Epithelial cell of prostate (primary cell): ENCODE measurements around the gene POLD3.
"Not testable (repeated sequence)": the region's sequence is repeated elsewhere in the genome, so short reads cannot be mapped to it uniquely, and the experiment has no call there.

ENCODE experiments used
- DNase-seq: peaks from one replicate; pipeline ENCODE4 v3.0.0-alpha.2; 2011; ENCODE audit warnings: low read depth, low spot score
- H3K27ac ChIP-seq: fragments of 450-650 bp; 2 replicates; pipeline ENCODE4 v1.5.1; 2017; ENCODE audit warnings: mild to moderate bottlenecking

Gene POLD3

DNA sequence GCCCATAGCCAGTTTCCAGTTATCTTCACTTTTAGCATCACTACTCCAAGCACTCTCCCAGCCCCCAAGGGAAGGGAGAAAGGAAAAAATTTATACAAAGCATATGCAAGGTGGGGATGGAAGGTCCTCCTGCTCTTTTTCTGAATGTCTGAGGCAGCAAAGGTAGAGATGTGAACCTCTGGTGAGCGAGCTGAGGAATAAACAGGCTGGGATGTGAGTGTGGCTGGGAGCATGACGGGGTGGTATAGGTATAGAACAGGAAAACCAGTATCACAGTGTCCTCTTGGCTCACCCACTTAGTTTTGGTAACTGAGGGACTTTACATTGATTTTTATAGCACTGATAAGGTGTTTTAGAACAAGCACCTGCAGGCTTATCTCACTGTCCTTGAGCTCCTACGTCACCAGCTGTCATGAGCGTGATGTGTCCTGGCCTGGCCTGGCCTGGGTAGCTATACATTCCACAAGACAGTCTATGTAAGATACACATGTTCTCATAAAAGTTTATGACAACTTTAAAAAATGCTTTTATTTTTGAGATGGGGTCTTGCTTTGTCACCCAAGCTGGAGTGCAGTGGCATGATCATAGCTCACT lies 10.3 kb upstream of the POLD3 start:
- no peak overlapping the region for H3K27ac ChIP-seq
- DNase-seq = no peak

DNA sequence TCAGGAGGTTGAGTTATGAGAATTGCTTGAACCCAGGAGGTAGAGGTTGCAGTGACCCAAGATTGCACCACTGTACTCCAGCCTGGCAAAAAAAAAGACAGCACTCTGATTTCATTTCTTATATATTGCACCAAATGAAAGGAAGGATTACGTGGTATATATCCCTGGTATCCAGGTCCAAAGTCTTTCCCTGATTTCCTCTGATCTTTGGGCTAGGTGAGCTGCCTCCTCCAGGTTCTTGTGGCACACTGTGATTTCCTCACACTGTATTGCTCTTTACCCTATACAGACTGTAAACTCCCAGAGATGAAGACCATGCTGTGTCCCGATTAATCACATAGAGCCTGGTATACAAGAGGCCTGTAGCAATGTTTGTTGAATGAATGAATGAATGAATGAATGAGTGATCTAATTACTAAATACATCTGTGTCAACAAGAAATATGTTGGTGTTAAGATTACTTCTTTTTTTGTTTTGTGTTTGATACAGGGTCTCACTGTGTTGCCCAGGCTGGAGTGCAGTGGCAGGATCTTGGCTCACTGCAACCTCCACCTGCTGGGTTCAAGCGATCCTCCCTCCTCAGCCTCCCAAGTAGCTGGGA lies 9.3 kb upstream of the POLD3 start:
- no peak for DNase-seq

DNA sequence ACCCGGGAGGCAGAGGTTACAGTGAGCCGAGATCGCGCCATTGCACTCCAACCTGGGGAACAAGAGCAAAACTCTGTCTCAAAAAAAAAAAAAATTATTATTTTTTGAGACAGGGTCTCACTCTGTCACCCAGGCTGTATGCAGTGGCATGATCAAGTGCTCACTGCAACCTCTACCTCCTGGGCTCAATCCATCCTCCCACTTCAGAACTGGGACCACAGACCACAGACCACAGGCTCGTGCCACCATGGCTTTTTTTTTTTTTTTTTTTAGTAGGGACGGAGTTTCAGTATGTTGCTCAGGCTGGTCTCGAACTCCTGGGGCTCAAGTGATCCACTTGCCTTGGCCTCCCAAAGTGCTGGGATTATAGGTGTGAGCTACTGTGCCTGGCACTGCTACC lies 1.9 kb upstream of the POLD3 start:
- not testable (repeated sequence) for H3K27ac ChIP-seq, DNase-seq

More for the DNA sequence above, 9.3 kb upstream of the POLD3 start:
- no peak overlapping the region for H3K27ac ChIP-seq

DNA sequence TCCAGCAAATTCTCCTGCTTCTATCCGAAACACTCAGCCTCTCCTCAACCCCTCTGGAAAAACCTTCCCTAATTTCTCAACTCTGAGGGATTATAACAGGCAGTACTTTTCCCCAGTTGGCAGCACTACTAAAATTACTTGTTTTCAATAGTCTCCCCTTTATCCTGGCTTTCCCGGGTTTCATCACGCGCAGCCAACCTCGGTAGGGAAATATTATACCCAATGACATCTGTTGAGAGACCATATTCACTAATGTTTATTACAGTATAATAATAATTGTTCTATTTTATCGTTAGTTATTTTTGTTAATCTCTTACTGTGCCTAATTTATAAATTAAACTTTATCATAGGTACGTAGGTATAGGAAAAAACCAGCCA lies 330 bp upstream of the POLD3 start:
- DNase-seq = no peak
- H3K27ac ChIP-seq = peak overlapping the region; percentile 46

DNA sequence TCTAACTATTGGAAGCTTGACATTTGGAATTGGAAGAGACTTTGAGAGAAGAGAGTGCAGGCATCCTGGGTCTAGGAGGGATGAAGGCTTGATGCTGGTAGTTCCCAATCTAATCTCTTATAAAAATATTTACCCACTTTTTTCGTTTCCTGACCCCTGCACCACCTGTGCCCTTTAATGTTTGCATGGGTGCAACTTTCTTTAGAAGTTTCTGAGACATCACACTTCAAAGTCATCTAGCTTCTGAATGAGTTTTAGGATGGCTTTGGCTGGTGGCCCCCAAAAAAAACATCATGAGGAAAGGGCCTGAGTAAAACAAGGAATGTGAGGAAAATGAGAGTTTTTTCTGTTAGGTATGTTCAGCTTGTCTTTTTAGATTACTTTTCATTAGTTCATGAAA lies 1.1 kb downstream of the POLD3 start:
- H3K27ac ChIP-seq = no peak overlapping the region
- no peak for DNase-seq

DNA sequence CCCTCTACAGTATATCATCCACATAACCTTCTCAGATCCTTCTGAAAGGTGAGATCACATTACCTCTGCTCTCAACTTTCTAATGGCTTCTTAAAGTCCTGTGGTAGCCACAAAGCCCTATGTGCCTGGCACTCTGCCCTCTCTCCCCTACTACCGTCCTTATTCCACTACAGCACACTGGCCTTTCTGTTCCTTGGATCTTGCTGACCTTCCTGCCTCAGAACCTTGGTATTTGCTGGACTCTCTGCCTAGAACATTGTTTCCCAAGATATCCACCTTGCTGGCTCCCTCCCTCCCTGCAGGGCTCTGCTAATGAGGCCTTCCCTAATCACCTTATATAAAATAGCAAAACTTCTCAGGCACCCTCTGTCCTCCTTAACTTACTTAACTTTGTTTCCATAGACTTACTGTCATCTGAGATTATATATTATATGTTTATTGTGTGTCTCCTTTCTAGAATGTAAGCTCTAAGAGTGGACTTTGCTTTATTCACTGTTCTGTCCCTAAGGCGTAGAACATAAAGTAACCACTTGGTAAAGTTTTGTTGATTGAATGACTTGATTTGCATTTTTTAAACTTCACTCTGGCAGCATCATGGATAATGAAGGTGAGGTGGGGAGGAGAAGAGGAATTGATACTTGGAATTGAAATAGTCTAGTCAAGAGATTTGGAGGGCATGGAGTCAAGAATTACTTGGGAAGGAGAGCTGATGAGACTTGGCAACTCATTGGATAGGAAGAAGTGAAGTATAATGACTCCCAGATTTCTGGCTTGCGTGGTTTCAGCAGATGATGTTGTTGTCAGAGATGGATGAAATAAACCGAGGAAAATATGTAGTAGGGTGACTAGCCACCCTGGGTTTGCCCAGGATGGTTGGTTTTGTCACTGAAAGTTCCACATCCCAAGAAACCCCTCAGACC lies 10.5 kb downstream of the POLD3 start:
- H3K27ac ChIP-seq = no peak overlapping the region
- no peak for DNase-seq

DNA sequence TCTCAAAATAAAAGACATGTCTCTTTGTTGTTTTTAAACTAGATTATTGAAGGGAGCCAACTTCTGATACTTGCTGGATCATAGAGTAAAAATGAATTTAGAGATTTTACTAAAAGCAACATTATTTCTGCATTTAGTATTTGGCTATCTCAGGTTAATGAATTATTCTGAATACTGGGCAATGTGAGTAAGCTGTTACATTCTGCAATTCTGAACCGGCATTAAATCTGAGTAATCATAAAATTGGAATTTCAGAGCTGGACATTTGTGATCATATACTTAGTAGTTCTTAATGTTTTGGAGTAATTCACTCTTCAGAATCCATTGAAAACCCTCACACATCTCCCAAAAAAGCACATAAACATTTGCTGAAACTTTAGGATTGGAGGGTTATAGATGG lies 11.5 kb downstream of the POLD3 start:
- H3K27ac ChIP-seq = no peak overlapping the region
- no peak for DNase-seq

DNA sequence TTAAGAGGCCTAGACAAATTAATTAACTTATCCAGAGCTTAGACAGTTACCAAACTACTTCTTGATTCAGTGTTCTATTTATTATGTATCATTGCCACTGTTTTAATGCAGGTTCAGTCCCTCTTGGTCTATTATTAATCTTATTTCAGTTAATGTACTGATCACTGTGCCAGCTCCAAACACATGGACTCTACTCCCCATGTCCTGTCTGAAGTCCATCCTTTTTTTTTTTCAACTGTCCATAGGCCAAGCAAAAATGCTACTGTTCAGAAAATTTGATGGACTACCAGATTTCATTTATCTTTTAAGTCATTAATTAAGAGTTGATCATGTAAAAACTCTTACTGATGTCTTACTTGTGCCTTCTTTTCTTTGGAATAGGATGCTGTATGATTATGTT lies 11.9 kb downstream of the POLD3 start:
- DNase-seq = no peak
- H3K27ac ChIP-seq = no peak overlapping the region

DNA sequence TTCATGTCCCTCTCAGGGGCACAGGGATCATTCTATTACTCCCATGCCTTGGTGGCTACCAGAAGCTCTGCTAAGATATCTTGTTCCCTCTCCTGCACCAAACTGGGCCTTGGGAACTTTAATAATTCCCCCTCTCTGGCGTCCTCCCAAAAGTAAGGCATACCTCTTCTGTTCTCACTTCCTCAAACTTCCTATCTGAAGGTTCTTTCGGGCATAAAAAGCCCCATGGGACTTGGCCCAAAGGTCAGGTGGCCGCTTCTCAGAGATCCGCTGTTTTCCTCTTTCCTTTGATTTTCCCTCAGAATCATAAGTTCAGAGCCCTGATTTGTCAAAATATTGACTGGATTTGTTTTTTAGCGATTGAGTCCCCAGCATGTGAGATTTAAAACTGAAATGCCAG lies 13.0 kb downstream of the POLD3 start:
- H3K27ac ChIP-seq = no peak overlapping the region
- DNase-seq = no peak

DNA sequence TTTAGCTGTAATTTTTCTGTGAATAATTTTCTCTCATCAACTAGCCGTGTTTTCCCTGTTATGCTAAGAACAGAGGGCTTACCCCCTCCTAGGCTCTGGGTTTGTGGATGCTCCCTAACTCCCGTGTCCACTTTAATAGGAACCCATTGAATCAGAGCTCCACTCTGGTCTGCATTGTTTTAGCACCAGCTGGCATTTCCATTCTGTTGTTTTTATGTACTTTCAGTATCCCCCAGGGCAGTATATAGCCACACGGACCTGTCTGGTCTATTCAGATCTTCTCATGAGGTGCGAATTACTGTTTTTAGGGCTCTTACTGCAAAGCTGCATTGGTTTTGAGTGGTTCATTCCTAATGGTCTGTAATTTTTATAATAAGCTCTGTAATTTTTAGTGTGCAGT lies 16.0 kb downstream of the POLD3 start:
- H3K27ac ChIP-seq = no peak overlapping the region
- DNase-seq = no peak

DNA sequence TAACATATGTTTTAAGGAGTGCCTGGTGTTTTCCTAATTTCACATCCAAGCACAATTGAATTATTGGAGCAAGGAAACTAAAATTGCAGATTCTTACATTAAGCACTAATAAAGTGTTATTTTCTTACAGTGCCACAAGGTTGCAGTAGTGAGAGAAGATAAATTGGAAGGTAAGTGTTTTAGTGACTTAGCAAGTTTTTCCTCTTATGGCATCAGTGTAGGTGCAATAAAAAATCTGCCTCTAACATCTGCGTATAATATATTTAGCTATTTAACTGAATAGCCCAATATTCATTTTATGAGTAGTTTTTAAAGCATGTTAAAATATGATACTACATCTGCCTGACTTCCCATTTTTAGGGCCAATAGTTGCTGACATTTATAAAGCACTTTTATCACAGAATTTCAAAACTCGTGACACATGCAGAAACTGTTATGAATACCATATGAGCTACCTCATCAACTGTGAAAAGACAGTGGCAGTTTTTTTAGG lies 19.0 kb downstream of the POLD3 start:
- no peak overlapping the region for H3K27ac ChIP-seq
- DNase-seq = no peak

DNA sequence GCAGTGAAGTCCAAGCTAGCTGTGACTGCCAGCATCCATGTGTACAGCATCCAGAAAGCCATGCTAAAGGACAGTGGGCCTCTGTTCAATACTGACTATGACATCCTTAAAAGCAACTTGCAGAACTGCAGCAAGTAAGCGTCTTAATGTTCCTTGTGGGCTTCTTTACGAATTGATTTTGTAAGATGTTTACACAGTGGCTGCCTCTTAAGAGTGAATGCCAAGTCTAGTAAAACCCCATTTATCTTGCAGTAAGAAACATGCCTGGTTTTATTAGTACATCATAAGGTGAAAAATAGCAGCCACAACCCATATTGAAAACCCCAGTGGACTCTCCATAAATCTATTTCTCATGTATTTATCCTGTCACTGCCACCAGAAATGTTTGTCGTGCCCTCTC lies 20.5 kb downstream of the POLD3 start:
- DNase-seq = no peak
- H3K27ac ChIP-seq = no peak overlapping the region

DNA sequence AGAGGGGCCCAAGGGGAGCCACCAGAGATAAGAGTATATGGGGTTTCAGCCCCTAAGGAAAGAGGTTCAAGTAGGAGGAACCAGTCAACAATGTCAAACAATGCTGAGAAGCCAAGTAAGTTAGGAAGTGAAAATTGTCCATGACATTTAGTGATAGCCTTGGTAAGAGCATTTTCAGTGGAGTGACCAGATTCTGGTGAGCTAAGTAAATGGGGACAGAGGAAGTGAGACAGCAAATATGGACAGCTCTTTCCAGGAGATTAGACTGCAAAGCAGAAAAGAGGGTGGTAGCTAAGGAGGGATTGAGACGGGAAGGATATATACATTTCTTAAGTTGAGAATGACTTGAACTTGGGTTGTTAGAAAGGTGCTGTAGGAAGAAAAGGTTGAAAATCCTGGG lies 22.9 kb downstream of the POLD3 start:
- no peak overlapping the region for H3K27ac ChIP-seq
- no peak for DNase-seq

DNA sequence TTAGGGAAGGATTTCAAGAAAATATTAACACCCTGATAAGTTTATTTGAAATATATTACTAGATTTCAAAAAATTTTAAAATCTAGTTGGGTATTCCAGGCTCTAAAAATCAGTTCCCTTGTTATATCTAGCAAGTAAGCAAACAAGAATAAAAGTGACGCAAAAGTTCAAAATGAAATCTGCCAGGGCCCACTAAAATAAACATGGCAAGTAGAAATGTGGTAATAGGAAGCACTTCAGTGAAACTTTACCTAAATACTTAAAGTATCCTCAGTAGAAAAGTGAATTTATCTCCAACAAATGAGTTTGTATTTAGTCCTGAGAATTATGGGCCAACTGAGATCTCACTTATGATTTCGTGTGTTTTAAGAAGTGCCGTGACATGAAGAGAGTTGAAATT lies 23.6 kb downstream of the POLD3 start:
- no peak for DNase-seq
- no peak overlapping the region for H3K27ac ChIP-seq

DNA sequence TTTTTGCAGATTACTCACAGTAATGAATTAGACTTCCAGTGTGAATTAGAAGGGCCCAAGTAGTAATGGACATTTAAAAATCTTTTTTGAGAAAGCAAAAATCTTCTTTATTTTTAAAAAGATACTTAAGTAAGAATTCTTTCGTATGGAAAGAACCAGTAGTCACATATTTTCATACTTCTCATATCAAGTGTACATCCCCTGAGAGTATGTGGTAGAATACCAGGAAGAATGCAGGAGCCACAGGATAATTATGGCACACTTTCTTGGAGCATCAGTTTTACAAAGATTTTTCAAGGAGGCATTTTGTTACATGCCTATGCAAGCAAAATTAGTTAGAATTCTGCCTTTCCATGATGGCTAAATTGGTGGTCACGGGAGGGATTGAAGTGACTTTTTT lies 28.1 kb downstream of the POLD3 start:
- DNase-seq = no peak

DNA sequence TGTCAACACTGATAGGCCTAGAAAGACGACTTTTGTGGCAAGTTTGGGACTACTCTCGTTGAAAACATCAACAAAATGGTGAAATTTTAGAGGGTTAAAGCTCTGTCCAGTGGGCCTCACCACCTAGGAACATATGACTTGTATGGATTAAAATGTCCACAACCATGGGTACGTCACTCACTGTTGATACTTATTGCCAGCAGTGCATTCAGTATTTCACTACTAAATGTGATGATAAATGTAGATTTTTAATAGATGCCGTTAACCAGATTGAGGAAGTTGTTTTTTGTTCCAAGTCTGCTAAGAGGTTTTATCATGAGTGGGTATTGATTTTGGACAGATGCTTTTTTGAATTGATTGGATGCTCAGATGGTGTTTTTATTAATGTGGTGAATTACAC lies 33.7 kb downstream of the POLD3 start:
- no peak for DNase-seq
- no peak overlapping the region for H3K27ac ChIP-seq

More for the DNA sequence above, 28.1 kb downstream of the POLD3 start:
- no peak overlapping the region for H3K27ac ChIP-seq

DNA sequence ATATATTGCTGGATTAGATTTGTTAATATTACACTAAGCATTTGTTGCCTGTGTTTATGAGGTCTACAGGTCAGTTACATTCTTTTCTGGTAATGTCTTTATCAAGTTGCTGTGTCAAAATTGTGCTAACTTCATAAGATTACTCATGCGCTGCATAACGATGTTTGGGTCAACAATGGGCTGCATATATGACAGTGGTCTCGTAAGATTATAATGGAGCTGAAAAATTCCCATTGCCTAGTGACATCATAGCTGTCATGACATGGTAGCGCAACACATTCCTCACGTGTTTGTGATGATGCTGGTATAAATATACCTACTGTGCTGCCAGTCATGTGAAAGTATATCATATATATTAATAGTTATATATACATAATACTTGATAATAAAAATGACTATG lies 34.2 kb downstream of the POLD3 start:
- H3K27ac ChIP-seq = no peak overlapping the region
- no peak for DNase-seq

DNA sequence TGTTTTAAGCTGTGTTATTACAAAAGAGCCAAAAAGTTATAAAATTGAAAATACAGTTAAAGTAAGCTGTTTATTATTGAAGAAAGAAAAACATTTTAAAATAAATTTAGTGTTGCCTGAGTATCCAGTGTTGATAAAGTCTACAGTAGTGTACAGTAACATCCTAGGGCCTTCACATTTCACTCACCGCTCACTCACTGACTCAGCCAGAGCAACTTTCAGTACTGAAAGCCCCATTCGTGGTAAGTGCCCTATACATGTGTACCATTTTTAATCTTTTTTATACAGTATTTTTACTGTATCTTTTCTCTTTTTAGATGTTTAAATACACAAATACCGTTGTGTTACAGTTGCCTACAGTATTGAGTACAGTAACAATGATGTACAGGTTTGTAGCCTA lies 35.0 kb downstream of the POLD3 start:
- H3K27ac ChIP-seq = no peak overlapping the region
- no peak for DNase-seq

DNA sequence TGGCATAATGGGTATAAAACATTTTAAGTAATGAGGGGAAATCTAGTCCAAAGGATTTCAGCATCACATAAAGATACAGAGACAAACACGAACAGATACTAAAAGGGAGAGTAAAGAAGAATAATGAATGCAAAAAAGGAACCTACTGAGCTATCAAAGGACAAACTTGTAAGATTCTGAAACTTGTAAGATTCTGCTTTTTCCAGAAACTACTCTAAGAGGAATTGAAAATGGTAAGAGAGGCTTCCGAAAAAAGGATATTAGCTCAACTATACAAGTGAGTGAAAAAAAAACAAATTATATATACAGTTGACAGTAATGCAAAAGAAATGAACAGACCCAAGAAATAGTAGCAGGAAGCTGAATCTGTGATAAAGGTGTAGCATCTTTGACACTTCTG lies 37.7 kb downstream of the POLD3 start:
- H3K27ac ChIP-seq = no peak overlapping the region
- DNase-seq = no peak

DNA sequence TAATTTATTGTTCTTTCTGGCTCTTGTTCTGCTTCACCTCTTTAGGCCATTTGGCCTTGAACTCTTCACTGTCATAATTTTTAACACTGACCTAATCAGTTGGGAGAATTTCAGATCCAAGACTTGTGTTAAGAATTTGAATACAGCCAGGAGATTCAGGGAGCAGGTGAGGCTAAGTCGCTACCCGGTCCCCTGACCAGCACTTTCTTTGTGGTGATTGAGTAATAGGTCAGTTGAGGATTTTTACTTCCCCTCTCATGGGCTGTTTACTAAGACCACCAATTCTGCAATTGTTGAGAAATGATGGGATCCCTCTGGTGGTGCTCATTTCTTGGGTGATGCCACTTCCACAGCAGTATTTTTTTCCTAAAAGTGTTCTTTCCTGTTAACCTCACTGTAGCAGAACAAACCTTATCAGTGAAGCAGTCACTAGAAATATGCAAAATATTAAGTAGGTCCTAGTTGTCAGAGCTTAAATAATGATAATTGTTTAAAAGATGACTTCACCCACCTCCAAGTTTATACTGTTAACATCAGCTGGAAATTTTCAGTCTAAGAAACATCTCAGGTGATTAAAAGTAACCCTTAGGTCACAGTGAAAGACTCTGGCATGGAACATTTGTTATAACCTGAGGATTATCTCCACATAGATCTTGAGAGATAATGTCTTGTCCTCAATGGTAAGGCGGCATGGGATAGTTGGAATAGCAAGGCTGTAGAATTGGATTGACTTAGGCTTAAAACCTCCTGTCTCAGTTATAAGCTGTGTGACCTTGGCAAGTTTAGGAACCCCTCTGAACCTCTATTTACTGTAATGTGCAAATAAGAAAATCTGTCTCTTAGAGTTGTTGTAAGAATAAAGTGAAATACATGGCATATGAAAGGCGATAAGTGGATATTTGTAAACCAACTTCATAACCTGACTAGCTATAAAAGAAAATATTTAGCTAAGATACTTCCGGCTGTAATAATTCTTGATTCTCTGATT lies 41.3 kb downstream of the POLD3 start:
- DNase-seq = no peak
- peak overlapping the region; percentile 76 for H3K27ac ChIP-seq
